M059J (cell line): ENCODE results near the gene FNDC5. TPM values are rescaled to one million over a fixed set of nuclear protein-coding genes. Genes with fewer than 3 reads are reported as not detected.
A peak's percentile ranks its signal among the peaks of the same experiment; 100 is the strongest.
"Not testable (repeated sequence)": the region's sequence is repeated elsewhere in the genome, so short reads cannot be mapped to it uniquely, and the experiment has no call there.

Experiments
- DNase-seq: peaks from one replicate; pipeline ENCODE4 v3.0.0-alpha.2; 2012; ENCODE audit warnings: low read depth
- total RNA-seq: library from RNA; depleted of rRNA; stranded (reverse); fragments of >200 nt; shearing (Covaris generic); gene quantifications from 2 replicates; pipeline ENCODE4 v1.2.3, GENCODE V29; 2014; rRNA removed

The FNDC5 gene
- 0.49 and 2.9 TPM in 2 replicates for total RNA-seq

GRCh38 chr1:32870615-32871363, at the start of gene FNDC5:
FNDC5 (minus strand) TSS chr1:32870912.
- peak; percentile 42 for DNase-seq

- peak; percentile 59 for DNase-seq
Observed at GRCh38 chr1:32919811-32920733, 49.4 kb upstream of the FNDC5 start.

- no peak for DNase-seq
Observed at GRCh38 chr1:32918179-32918578, 47.5 kb upstream of the FNDC5 start.

DNA sequence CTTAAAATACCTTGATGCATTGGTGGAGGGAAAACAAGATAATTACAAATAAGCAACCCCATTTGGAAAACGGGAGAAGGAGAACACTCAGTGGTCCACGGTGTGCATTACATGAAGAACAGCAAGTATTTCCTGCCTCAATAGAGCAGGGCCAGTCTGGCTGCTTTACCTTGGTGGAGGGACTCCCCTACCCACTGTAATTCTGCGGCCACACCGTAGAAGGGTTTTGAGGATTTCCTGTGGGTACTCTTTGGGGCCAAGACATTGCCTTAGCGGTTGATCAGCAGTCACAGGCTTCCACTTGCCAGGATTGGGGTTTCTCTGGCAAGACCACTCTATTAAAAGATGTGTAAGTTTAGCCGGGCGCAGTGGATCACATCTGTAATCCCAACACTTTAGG, 46.8 kb upstream of the FNDC5 start:
- DNase-seq = no peak

DNA sequence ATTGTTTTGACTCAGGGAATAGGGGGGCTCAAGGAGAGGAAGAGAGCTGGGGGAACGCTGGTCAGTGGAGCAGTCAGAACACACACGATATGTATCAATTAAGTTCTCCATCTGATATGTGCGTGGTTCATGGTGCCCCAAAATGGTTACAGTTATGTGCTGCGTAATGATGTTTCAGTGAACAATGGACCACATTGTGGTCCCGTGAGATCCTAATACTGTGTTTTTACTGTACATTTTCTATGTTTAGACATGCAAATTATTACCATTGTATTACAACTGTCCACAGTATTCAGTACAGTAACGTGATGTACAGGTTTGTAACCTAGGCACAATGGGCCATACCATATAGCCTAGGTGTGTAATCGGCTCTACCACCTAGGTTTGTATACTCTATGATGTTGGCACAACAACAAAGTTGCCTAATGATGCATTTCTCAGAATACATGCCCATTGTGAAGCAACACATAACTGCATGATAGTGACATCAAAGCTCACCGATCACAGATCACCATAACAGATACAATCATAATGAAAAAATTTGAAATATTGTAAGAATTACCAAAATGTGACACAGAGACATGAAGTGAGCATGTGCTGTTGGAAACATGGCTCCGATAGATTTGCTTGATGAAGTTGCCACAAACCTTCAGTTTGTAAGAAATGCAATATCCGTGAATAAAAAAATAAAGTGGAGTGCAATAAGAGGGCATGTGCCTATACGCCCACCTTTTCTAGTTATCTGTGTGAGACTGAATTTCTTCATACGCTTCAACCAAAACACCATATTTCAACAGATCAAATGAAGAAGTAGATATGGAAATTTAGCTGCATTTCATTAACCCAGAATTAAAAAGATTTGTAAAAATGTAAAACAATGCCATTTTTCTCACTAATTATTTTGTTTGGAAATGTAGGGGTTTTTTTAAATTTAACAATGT, 45.3 kb upstream of the FNDC5 start:
- DNase-seq = no peak

- no peak for DNase-seq
Observed at GRCh38 chr1:32910319-32910718, 39.6 kb upstream of the FNDC5 start.

DNA sequence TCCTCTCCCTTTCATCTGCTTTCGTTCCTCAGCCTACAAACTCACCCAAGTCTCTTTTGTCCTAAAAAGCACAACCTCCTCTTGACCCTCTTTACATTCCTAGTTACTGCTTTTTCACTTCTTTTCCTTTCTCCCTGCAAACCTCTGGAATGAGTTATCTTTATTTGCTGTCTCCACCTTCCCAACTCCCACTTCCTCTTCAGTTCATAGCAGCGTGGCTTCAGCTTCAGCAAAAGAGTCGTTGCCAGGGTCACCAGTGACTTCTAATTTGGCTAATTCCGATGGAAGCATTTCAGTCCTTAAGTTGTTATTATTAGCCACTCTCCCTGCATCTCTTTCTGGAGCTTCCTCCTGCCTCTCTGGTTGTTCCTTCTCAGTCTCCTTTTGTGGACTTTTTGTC, 36.7 kb upstream of the FNDC5 start:
- DNase-seq = no peak

- no peak for DNase-seq
Observed at GRCh38 chr1:32906654-32907053, 35.9 kb upstream of the FNDC5 start.

GRCh38 chr1:32905588-32905987, 34.9 kb upstream of the FNDC5 start:
- not testable (repeated sequence) for DNase-seq

GRCh38 chr1:32904797-32905196, 34.1 kb upstream of the FNDC5 start:
- DNase-seq = no peak

DNA sequence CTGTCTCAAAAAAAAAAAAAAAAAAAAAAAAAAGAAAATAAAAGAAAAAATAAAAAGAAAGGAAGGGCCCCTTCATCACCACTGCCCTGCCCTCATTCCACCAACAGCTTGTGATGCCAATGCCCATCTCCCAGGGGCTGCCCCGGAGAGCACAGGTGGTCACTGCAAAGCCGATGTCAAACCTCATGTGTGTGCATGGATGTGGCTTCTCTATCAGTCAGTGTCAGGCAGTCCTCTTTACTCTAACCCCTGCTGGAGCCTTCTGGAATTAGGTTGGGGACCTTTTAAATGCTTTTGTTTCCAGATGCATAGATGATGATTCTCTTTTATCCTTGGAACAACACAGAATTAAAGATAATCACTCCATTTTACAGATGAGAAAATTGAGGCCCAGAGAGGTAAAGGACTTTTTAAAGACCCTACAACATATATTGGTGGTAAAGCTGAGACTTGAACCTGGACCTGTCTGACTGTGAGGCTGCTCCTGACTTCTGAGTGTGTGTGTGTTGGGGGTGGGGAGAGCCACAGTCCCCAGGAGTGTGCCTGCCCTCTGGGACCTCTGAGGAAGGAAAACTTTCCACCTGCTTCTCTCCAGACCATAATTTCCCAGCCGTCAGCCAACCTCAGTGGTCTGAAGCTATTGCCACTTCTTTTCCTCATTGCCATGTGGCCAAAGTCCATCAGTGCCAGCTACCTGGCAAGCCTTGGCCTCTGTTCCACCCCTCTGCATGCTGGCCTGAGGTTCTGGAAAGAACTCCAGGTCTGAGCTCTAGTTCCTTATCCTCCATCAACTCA, 33.5 kb upstream of the FNDC5 start:
- no peak for DNase-seq

DNA sequence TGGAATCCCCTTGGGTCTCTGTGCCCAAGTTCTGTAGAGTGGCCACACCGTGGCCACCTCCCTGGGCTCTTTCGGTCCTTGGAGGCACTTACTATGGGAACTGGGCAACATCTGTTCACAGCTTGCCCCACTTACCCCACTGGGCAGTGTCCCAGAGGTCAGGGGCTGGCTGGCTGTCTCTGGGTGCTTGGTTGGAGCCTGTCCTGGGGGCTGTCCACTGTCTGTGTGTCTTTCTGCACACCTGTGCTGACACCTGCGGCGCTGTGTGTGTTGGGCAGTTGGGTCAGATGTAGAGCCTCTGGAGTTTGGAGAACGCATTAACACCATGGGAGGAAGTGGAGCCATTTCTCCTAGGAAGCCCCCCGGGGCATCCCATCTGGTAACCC, 31.8 kb upstream of the FNDC5 start:
- no peak for DNase-seq

DNA sequence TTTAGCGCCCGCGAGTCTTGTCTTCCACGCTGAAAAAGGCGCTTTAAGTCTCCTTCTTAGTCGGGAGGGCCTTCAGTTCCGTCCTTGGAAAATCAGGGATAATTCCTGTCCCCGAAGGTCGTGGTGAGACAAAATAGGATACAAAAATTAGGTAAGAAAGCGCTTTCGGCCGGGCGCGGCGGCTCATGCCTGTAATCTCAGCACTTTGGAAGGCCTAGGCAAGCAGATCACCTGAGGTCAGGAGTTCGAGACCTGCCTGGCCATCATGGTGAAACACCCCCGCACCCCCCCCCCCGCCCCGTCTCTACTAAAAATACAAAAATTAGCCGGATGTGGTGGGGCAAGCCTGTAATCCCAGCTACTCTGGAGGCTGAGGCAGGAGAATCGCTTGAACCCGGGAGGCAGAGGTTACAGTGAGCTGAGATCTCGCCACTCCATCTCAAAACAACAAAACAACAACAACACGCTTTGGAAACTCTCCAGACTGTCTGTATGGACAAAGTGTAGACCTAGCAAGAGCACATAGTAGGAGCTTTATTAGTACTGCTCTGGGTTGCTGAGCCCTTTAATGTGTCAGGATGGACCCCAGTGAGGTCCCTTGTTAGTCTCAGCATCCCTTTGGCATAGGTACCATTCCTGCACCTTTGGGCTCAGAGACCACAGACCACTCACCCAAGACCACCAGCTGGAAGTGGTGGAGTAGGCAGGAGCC, 31.3 kb upstream of the FNDC5 start:
- DNase-seq = no peak

GRCh38 chr1:32900956-32901822, 30.5 kb upstream of the FNDC5 start, which contains the start of gene TMEM54:
TMEM54 (minus strand) TSS chr1:32901389; CDS start chr1:32901238, 151 bp downstream.
- no peak for DNase-seq

DNA sequence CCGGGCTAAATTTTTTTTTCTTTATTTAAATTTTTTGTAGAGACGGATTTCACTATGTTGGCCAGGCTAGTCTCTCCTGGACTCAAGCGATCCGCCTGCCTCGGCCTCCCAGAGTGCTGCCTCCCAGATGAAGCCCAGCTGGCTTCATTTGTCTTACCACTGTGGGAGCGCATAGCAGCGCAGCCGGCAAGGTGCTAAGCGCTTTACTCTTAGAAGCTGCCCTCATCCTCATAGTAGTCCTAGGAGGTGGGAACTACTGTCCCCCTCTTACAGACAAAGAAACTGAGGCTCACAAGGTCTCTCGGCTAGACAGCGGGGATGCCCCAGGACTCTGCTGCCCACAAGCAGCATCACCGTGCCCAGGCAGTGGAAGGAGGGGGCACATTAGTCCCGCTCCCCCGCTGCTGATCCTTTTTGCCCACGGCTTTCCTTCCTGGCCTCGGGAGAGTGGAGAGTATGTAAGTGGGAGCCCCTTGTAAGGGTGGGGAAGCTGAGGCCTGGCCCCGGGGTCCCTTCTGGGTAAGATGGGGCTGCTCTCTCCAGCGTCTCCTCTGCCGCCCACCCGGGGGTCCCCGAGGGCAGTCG, 29.8 kb upstream of the FNDC5 start:
- DNase-seq = no peak

GRCh38 chr1:32899586-32900296, 29.0 kb upstream of the FNDC5 start:
- no peak for DNase-seq

- DNase-seq = no peak
Observed at GRCh38 chr1:32898958-32899357, 28.2 kb upstream of the FNDC5 start.

- no peak for DNase-seq
Observed at GRCh38 chr1:32898056-32898455, 27.3 kb upstream of the FNDC5 start.
